Testis (tissue), 3 donors: ENCODE results near the gene REEP2. TPM values are rescaled to one million over a fixed set of nuclear protein-coding genes. Genes with fewer than 3 reads are reported as not detected.

Experiments
- DNase-seq: peaks from one replicate; pipeline ENCODE4 v3.0.0-alpha.2; 2019
- H3K27ac ChIP-seq, 2 donors: fragments of 200-600 bp; sonication (generic); one replicate each; pipeline ENCODE4 v1.5.1; 2019
- H3K27me3 ChIP-seq: fragments of 200-600 bp; sonication (generic); one replicate; pipeline ENCODE4 v1.5.1; 2019
- H3K36me3 ChIP-seq: fragments of 200-600 bp; sonication (generic); one replicate; pipeline ENCODE4 v1.5.1; 2017; ENCODE audit warnings: low read depth; ENCODE audit errors: missing control alignments
- H3K4me1 ChIP-seq: fragments of 200-600 bp; sonication (generic); one replicate; pipeline ENCODE4 v1.5.1; 2019
- H3K4me3 ChIP-seq, 2 donors: fragments of 200-600 bp; sonication (generic); one replicate each; pipeline ENCODE4 v1.5.1; 2017 to 2019
- H3K9me3 ChIP-seq: fragments of 200-600 bp; sonication (generic); one replicate; pipeline ENCODE4 v1.5.1; 2017
- POLR2A ChIP-seq: fragments of 450-650 bp; IDR thresholded peaks from one replicate; pipeline ENCODE4 v1.6.1; 2017; ENCODE audit warnings: antibody characterized with exemption, mild to moderate bottlenecking, moderate library complexity
- whole genome bisulfite sequencing, 2 donors: methylation state at CpG; one replicate each; pipeline ENCODE4 v1.1.5; 2018; 5-methylcytosine and 5-hydroxymethylcytosine counted together
- intact Hi-C: fragments of 100-400 bp; cut with DNase I; formaldehyde crosslinking; loops from one replicate; pipeline ENCODE4 v1.15.1; 2023; ENCODE audit warnings: low total_unique reads
- polyA plus RNA-seq: library from polyadenylated mRNA; stranded (reverse); fragments of 350-450 nt; fragmentation: Illumina TruSeq; extraction: RNeasy Lipid Tissue Mini Kit (QIAGEN cat#74804); gene quantifications from one replicate; pipeline ENCODE4 v1.2.3, GENCODE V29; 2014; ENCODE audit warnings: low read depth, low replicate concordance; ENCODE audit not compliant: insufficient read depth
- total RNA-seq, 2 donors: library from RNA; depleted of rRNA; stranded (reverse); fragments of >200 nt; gene quantifications; one replicate each; pipeline ENCODE4 v1.2.3, GENCODE V29; 2016
- TF ChIP-seq, protein P1 (sequence below), 3 experiments: fragments of 450-650 bp in 2 of 3; fragments of 200-600 bp in 1 of 3; sonication (generic) in 1 of 3; IDR thresholded peaks; one replicate each; pipeline ENCODE4 v1.5.1; 2016 to 2019; ENCODE audit warnings: antibody characterized with exemption in 3 of 3, mild to moderate bottlenecking in 2 of 3, moderate library complexity in 1 of 3

Gene REEP2
- total and polyA plus RNA-seq, 3 donors from 2014 or later: 13.5 to 18.3 (median 15.7) TPM

DNA sequence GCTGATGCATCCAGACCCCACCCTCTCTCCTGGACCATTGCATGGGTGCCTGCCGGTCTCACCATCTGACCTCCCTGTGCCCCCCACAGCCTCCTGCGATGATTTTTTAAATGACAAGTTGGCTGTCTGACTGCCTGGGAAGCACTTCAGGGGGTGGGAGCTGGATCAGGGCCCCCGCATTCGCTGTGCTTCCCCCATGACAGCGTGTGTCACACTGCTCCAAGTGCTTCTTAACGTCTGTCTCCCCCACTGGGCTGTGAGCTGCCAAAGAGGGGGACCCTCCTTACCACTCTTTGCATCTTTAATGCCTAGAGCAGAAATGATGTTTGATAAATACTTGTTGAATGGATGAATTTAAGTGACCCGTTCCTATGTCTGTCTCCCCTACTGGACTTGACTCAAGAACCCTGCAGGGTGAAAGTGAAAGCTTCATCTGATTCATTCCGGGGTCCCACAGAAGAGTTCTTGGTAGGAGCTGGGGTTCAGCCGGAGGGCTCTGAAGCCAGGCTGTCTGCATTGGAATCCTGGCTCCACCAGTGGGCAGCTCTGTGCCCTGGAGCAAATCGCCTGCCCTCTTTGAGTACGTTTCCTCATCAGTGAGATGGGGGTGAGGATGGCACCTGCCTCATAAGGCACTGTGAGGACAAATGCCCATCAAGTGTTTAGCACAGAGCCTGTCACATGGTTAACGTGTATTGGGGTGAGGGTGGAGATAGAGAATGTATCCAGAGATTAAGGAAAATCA, 18.8 kb downstream of the REEP2 start:
- H3K27ac ChIP-seq: no peak overlapping the region
- H3K9me3 ChIP-seq: no peaks in the 10 kb centered on the region
- no peak for DNase-seq
- intact Hi-C loops: loop anchor here (10.0 kb wide), 1 partner anchor 47 kb away; no protein-coding TSS in a partner anchor
- no peak overlapping the region for H3K4me3 ChIP-seq
- 69 to 75% methylated on average over 12 of the region's 12 CpGs for WGBS, 2 donors
- H3K36me3 ChIP-seq: no peaks in the 10 kb centered on the region
- TF ChIP-seq, protein P1, sequence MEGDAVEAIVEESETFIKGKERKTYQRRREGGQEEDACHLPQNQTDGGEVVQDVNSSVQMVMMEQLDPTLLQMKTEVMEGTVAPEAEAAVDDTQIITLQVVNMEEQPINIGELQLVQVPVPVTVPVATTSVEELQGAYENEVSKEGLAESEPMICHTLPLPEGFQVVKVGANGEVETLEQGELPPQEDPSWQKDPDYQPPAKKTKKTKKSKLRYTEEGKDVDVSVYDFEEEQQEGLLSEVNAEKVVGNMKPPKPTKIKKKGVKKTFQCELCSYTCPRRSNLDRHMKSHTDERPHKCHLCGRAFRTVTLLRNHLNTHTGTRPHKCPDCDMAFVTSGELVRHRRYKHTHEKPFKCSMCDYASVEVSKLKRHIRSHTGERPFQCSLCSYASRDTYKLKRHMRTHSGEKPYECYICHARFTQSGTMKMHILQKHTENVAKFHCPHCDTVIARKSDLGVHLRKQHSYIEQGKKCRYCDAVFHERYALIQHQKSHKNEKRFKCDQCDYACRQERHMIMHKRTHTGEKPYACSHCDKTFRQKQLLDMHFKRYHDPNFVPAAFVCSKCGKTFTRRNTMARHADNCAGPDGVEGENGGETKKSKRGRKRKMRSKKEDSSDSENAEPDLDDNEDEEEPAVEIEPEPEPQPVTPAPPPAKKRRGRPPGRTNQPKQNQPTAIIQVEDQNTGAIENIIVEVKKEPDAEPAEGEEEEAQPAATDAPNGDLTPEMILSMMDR (IDR thresholded peaks at IDR 0.05): no peak
- no peak for TF ChIP-seq POLR2A
- H3K4me1 ChIP-seq: peaks cover 19% of the 10 kb centered on the region
- H3K27me3 ChIP-seq: no peaks in the 10 kb centered on the region

GRCh38 chr5:138458384-138458783, 19.5 kb downstream of the REEP2 start:
- peaks cover 22% of the 10 kb centered on the region for H3K4me1 ChIP-seq
- H3K27me3 ChIP-seq: no peaks in the 10 kb centered on the region
- no peaks in the 10 kb centered on the region for H3K36me3 ChIP-seq
- no peak for DNase-seq
- H3K27ac ChIP-seq: no peak overlapping the region
- intact Hi-C loops: loop anchor here (10.0 kb wide), 1 partner anchor 46 kb away; no protein-coding TSS in a partner anchor
- WGBS, 2 donors: 41 to 51% methylated on average over 6 to 11 of the region's 11 CpGs
- TF ChIP-seq, protein P1 (IDR thresholded peaks at IDR 0.05): no peak
- TF ChIP-seq POLR2A: no peak
- H3K9me3 ChIP-seq: no peaks in the 10 kb centered on the region
- H3K4me3 ChIP-seq: no peak overlapping the region

GRCh38 chr5:138458856-138459255, 20.0 kb downstream of the REEP2 start:
- intact Hi-C loops: loop anchor here (10.0 kb wide), 1 partner anchor 46 kb away; no protein-coding TSS in a partner anchor
- H3K27ac ChIP-seq: no peak overlapping the region

DNA sequence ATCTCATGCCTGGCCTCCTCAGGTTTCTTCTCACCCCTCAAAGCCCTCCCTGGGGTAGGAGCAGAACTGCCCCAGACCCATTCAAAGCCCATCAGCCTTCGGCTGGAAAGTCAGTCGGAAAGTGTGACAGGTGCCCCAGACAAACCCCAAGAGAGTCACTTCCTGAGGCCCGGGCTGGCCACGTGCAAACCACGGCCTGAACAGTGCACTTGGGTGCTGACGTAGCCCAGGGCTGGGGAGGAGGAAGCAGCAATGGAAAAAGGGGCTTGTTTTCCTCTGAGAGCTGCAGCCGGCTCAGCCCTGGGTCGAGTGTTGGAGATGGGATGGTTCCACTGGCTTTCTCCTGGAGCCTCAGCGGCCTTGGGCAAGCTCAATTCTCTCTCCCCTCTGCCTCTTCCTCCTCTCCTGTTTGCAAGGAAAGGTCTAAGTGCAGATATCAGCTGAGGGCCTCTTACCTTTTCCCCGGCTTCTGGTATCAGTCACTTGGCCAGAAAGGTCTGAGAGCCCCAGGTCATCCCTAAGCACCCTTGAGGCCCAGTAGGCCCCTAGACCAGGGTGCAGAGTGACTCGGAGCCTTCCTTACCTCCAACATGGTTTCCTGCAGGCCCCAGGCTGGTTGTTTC, 20.6 kb downstream of the REEP2 start:
- Histone ChIP-seq H3K9me3 (no peaks in the 10 kb centered on the region), H3K36me3 (no peaks in the 10 kb centered on the region), H3K27ac (no peak overlapping the region), H3K4me1 (peaks cover 25% of the 10 kb centered on the region), H3K4me3 (no peak overlapping the region), H3K27me3 (no peaks in the 10 kb centered on the region)
- no peak for DNase-seq
- 65 to 78% methylated on average over 9 to 11 of the region's 11 CpGs for WGBS, 2 donors
- no peak for TF ChIP-seq POLR2A
- intact Hi-C loops: loop anchor here (10.0 kb wide), 1 partner anchor 45 kb away; no protein-coding TSS in a partner anchor

More at GRCh38 chr5:138458856-138459255, 20.0 kb downstream of the REEP2 start:
- no peak for TF ChIP-seq POLR2A
- TF ChIP-seq, protein P1 (IDR thresholded peaks at IDR 0.05): no peak
- Histone ChIP-seq H3K27me3 (no peaks in the 10 kb centered on the region), H3K4me3 (no peak overlapping the region), H3K9me3 (no peaks in the 10 kb centered on the region), H3K36me3 (no peaks in the 10 kb centered on the region), H3K4me1 (peaks cover 25% of the 10 kb centered on the region)
- no peak for DNase-seq
- WGBS, 2 donors: 79 to 80% methylated on average over 9 of the region's 9 CpGs

DNA sequence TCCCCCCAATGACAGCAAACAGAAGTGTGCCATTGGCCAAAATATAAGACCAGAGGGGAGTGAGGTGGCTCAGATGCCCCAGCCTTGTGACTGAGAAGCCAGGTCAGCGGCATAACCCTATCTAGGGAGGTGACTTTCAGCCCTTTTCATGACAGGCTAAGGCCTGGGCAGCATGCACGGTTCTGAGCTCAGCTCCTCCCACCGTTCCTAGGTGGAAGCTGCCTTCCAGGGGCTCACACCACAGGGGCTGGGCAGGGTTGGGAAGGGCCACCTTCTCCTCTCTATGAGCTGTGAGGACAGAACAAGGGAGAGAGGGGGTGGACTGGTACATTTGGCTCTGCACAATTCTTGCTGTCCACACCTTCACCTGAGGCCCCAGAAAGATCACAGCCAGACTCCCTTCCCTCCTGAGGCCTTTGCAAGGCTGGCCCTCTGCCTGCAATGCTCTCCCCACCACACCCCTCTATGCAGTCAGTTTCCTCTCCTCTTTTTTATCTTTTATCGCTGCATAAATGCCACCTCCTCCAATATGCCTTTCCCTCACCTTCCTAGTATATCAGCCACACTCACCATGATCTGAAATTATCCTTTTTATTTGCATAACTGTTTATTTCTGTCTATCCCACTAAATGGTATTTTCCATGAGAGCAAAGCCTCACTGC, 21.3 kb downstream of the REEP2 start:
- H3K27me3 ChIP-seq: no peaks in the 10 kb centered on the region
- WGBS, 2 donors: 72 to 98% methylated on average over 3 to 4 of the region's 4 CpGs
- DNase-seq: no peak
- TF ChIP-seq, protein P1 (IDR thresholded peaks at IDR 0.05): no peak
- no peak for TF ChIP-seq POLR2A
- no peaks in the 10 kb centered on the region for H3K36me3 ChIP-seq
- peaks cover 25% of the 10 kb centered on the region for H3K4me1 ChIP-seq
- intact Hi-C loops: no loop called here
- H3K9me3 ChIP-seq: no peaks in the 10 kb centered on the region
- H3K27ac ChIP-seq: no peak overlapping the region
- H3K4me3 ChIP-seq: no peak overlapping the region
